GM23338 (cell line): ENCODE results near the gene ACAT2. TPM values are rescaled to one million over a fixed set of nuclear protein-coding genes. Genes with fewer than 3 reads are reported as not detected.
"Not testable (repeated sequence)": the region's sequence is repeated elsewhere in the genome, so short reads cannot be mapped to it uniquely, and the experiment has no call there.

ENCODE experiments used
- ATAC-seq: fragments of 200-7000 bp; cut with Tn5 transposase; 3 replicates; pipeline ENCODE4 v1.9.1; 2020
- DNase-seq: peaks from one replicate; pipeline ENCODE4 v3.0.0-alpha.2; 2015; ENCODE audit warnings: low spot score
- H2AFZ ChIP-seq: fragments of 200-600 bp; sonication (generic); 2 replicates; pipeline ENCODE4 v1.8.0; 2016; ENCODE audit warnings: antibody characterized with exemption, mild to moderate bottlenecking, moderate library complexity
- H3F3A ChIP-seq: fragments of 200-600 bp; sonication (generic); replicated peaks from 2 replicates; pipeline ENCODE4 v1.8.0; 2017; ENCODE audit warnings: antibody characterized with exemption, mixed run types, low read depth
- H3K27ac ChIP-seq: fragments of 200-600 bp; sonication (generic); 2 replicates; pipeline ENCODE4 v1.6.1; 2016; ENCODE audit warnings: low read depth
- H3K27me3 ChIP-seq: fragments of 200-600 bp; sonication (generic); 2 replicates; pipeline ENCODE4 v1.8.0; 2016; ENCODE audit warnings: mild to moderate bottlenecking, mixed run types, moderate library complexity; ENCODE audit not compliant: insufficient read depth
- H3K36me3 ChIP-seq: fragments of 200-600 bp; sonication (generic); 2 replicates; pipeline ENCODE4 v1.8.0; 2016; ENCODE audit warnings: mild to moderate bottlenecking; ENCODE audit not compliant: insufficient read depth
- H3K4me1 ChIP-seq: fragments of 200-600 bp; sonication (generic); 2 replicates; pipeline ENCODE4 v1.8.0; 2016; ENCODE audit warnings: mild to moderate bottlenecking, moderate library complexity; ENCODE audit not compliant: insufficient read depth
- H3K4me2 ChIP-seq: fragments of 200-600 bp; sonication (generic); 2 replicates; pipeline ENCODE4 v1.7.1; 2017; ENCODE audit warnings: mixed run types
- H3K4me3 ChIP-seq: fragments of 200-600 bp; sonication (generic); 2 replicates; pipeline ENCODE4 v1.6.1; 2016; ENCODE audit warnings: mixed run types
- H3K79me2 ChIP-seq: fragments of 200-600 bp; sonication (generic); replicated peaks from 2 replicates; pipeline ENCODE4 v1.8.0; 2017; ENCODE audit warnings: mild to moderate bottlenecking; ENCODE audit not compliant: insufficient read depth
- H3K9me2 ChIP-seq: fragments of 200-600 bp; sonication (generic); 2 replicates; pipeline ENCODE4 v1.8.0; 2017; ENCODE audit not compliant: insufficient read depth
- H4K20me1 ChIP-seq: fragments of 200-600 bp; sonication (generic); replicated peaks from 2 replicates; pipeline ENCODE4 v1.8.0; 2017; ENCODE audit warnings: mild to moderate bottlenecking; ENCODE audit not compliant: insufficient read depth
- H3K27ac Mint-ChIP-seq: 2 replicates; pipeline ENCODE4 v1.8.0; 2020; ENCODE audit warnings: inconsistent platforms, mild to moderate bottlenecking, moderate library complexity, mixed read lengths
- H3K27me3 Mint-ChIP-seq: 3 replicates; pipeline ENCODE4 v1.8.0; 2022; ENCODE audit warnings: low read depth, mild to moderate bottlenecking, moderate library complexity, mixed read lengths, inconsistent platforms; ENCODE audit not compliant: insufficient read depth, poor library complexity
- H3K36me3 Mint-ChIP-seq: 3 replicates; pipeline ENCODE4 v1.8.0; 2021; ENCODE audit warnings: low read depth, mild to moderate bottlenecking, inconsistent platforms, moderate library complexity, mixed read lengths
- H3K4me1 Mint-ChIP-seq: 3 replicates; pipeline ENCODE4 v1.8.0; 2020; ENCODE audit warnings: mild to moderate bottlenecking, inconsistent platforms, mixed read lengths
- H3K4me3 Mint-ChIP-seq: 3 replicates; pipeline ENCODE4 v1.8.0; 2021; ENCODE audit warnings: moderate library complexity, mild to moderate bottlenecking, inconsistent platforms, mixed read lengths
- H3K9me3 Mint-ChIP-seq: 3 replicates; pipeline ENCODE4 v1.8.0; 2020; ENCODE audit warnings: moderate library complexity, mild to moderate bottlenecking, inconsistent platforms, mixed read lengths
- CREB1 ChIP-seq: fragments of 250-450 bp; sonication (Bioruptor Pico); IDR thresholded peaks from 2 replicates; pipeline ENCODE4 v1.5.0; 2020; ENCODE audit warnings: low read depth, mild to moderate bottlenecking, moderate library complexity
- ETS1 ChIP-seq: IDR thresholded peaks from 2 replicates; pipeline ENCODE4 v1.6.1; 2016; ENCODE audit warnings: antibody characterized with exemption
- EZH2 ChIP-seq: fragments of 200-600 bp; sonication (generic); IDR thresholded peaks from one replicate; pipeline ENCODE4 v1.8.0; 2017; ENCODE audit warnings: antibody characterized with exemption, mild to moderate bottlenecking, low read depth; ENCODE audit not compliant: unreplicated experiment
- JUNB ChIP-seq: IDR thresholded peaks from one replicate; pipeline ENCODE4 v1.6.1; 2016; ENCODE audit warnings: antibody characterized with exemption; ENCODE audit not compliant: unreplicated experiment
- NANOG ChIP-seq: IDR thresholded peaks from 2 replicates; pipeline ENCODE4 v1.6.1; 2016; ENCODE audit warnings: antibody characterized with exemption, borderline replicate concordance
- REST ChIP-seq: IDR thresholded peaks from one replicate; pipeline ENCODE4 v1.6.1; 2018; ENCODE audit warnings: antibody characterized with exemption; ENCODE audit not compliant: unreplicated experiment
- STAT1 ChIP-seq: IDR thresholded peaks from one replicate; pipeline ENCODE4 v1.6.1; 2016; ENCODE audit warnings: antibody characterized with exemption; ENCODE audit not compliant: unreplicated experiment
- ZNF114 ChIP-seq: fragments of 250-450 bp; sonication (Bioruptor Pico); IDR thresholded peaks from 2 replicates; pipeline ENCODE4 v1.5.0; 2020; ENCODE audit warnings: mild to moderate bottlenecking, moderate library complexity
- ZNF331 ChIP-seq: fragments of 250-450 bp; sonication (Bioruptor Pico); IDR thresholded peaks from 2 replicates; pipeline ENCODE4 v1.5.0; 2020; ENCODE audit warnings: low read depth, mild to moderate bottlenecking, moderate library complexity
- polyA plus RNA-seq: library from polyadenylated mRNA; unstranded; fragments of >200 nt; fragmentation: Nextera tagmentation; extraction: Ambion mirVana; gene quantifications from 2 replicates; pipeline ENCODE4 v1.2.1, GENCODE V29; 2016
- total RNA-seq: library from RNA; depleted of rRNA; stranded (reverse); fragments of >200 nt; shearing (Covaris generic); gene quantifications from 2 replicates; pipeline ENCODE4 v1.2.3, GENCODE V29; 2014
- TF ChIP-seq, protein P1 (sequence below), 2 experiments: fragments of 200-600 bp in 1 of 2; sonication (generic) in 1 of 2; conservative IDR thresholded peaks; 2 replicates each; pipeline versions ENCODE4 v1.5.1 to v1.6.1; 2016 to 2017; ENCODE audit warnings: antibody characterized with exemption in 2 of 2, low read depth in 2 of 2, mild to moderate bottlenecking in 2 of 2, moderate library complexity in 1 of 2

Gene ACAT2
- total and polyA plus RNA-seq, 2 experiments from 2014 or later, result 108 to 151 TPM

GRCh38 chr6:159724778-159725177, 37.1 kb upstream of the ACAT2 start (continued):
- TF ChIP-seq, protein P1, sequence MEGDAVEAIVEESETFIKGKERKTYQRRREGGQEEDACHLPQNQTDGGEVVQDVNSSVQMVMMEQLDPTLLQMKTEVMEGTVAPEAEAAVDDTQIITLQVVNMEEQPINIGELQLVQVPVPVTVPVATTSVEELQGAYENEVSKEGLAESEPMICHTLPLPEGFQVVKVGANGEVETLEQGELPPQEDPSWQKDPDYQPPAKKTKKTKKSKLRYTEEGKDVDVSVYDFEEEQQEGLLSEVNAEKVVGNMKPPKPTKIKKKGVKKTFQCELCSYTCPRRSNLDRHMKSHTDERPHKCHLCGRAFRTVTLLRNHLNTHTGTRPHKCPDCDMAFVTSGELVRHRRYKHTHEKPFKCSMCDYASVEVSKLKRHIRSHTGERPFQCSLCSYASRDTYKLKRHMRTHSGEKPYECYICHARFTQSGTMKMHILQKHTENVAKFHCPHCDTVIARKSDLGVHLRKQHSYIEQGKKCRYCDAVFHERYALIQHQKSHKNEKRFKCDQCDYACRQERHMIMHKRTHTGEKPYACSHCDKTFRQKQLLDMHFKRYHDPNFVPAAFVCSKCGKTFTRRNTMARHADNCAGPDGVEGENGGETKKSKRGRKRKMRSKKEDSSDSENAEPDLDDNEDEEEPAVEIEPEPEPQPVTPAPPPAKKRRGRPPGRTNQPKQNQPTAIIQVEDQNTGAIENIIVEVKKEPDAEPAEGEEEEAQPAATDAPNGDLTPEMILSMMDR (conservative IDR thresholded peaks at IDR 0.05; ENCODE audit: low read depth in 2 of 2), result no peak
- TF ChIP-seq ZNF114 (CRISPR knock-in tag), result no peak
- TF ChIP-seq JUNB, result no peak

DNA sequence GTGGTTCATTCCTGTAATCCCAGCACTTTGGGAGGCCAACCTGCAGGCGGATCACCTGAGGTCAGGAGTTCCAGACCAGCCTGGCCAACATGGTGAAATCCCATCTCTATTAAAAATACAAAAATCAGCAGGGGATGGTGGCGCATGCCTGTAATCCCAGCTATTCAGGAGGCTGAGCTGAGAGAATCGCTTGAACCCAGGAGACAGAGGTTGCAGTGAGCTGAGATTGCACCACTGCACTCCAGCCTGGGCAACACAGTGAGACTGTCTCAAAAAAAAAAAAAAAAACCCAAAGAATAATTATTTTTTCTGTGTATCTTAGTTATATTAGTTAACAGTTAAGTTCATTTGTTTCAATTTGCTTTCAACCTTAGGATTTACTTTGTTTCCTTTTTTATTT, 36.6 kb upstream of the ACAT2 start:
- Mint-ChIP-seq H3K36me3 (peaks cover 32% of the 10 kb centered on the region; the same call in 2 of the 3 replicates), H3K4me3 (peak overlapping the region; percentile 99), H3K27me3 (peaks cover 13% of the 10 kb centered on the region), H3K4me1 (peaks cover 11% of the 10 kb centered on the region)
- not testable (repeated sequence) for ATAC-seq, H3K9me2 ChIP-seq, DNase-seq, H2AFZ ChIP-seq, H3K4me3 ChIP-seq, H3K9me3 Mint-ChIP-seq, H3F3A ChIP-seq, H3K36me3 ChIP-seq, H3K27ac Mint-ChIP-seq, H3K27me3 ChIP-seq, H3K27ac ChIP-seq
- Histone ChIP-seq H4K20me1 (peaks cover 24% of the 10 kb centered on the region), H3K4me1 (peaks cover 19% of the 10 kb centered on the region), H3K79me2 (peaks cover 81% of the 10 kb centered on the region), H3K4me2 (peak overlapping the region; percentile 81; the same call in 1 of the 2 replicates)

DNA sequence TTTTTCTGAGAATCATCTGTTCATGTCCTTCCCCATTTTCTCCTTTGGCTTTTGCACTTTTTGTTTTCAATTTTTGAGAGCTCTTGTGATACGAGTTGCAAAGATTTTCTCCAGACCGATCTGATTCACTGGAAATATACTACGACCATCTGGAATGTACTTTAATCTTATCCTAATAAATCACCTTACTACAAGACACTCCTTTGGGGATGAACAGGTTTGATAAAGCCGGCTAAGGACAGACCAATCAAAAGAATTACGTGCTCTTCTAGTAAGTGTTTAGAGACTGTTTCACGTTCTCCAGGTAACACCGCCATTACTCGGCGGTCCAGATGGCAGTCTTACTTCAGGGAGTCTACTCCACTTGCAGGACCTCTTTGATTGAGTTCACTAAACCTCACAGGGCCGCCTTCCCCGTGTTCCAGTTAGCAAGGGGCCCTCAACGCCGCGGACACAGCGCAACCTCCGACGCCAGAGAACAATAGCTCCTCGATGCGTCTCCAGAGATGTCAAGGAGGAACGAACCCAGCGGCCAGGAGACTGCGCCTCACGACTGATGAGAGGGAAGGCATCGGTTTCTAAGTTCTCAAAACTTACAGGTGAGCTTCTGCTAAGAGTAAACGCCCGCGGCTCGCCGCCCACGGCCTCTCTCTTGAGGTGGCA, 35.5 kb upstream of the ACAT2 start:
- peak overlapping the region; percentile 98 for H3K27ac ChIP-seq
- H3K4me1 ChIP-seq, result peaks cover 19% of the 10 kb centered on the region
- peak; percentile 49 for ATAC-seq
- no peaks in the 10 kb centered on the region for H3K9me2 ChIP-seq
- no peaks in the 10 kb centered on the region for H3K27me3 ChIP-seq
- H3K4me3 ChIP-seq, result peak overlapping the region; percentile 86
- peaks cover 38% of the 10 kb centered on the region; the same call in 2 of the 3 replicates for H3K36me3 Mint-ChIP-seq
- H3K27ac Mint-ChIP-seq, result peak overlapping the region; percentile 99
- H3F3A ChIP-seq, result 0 out of 2 replicates have a peak, but pooled peaks cover 3% of the 10 kb centered on the region
- H4K20me1 ChIP-seq, result peaks cover 34% of the 10 kb centered on the region
- H3K4me2 ChIP-seq, result peak overlapping the region; percentile 81
- H3K79me2 ChIP-seq, result peaks cover 87% of the 10 kb centered on the region
- peaks cover 17% of the 10 kb centered on the region for H3K4me1 Mint-ChIP-seq
- no peak for DNase-seq
- H2AFZ ChIP-seq, result no peak overlapping the region
- H3K9me3 Mint-ChIP-seq, result no peaks in the 10 kb centered on the region
- H3K4me3 Mint-ChIP-seq, result peak overlapping the region; percentile 99
- peaks cover 13% of the 10 kb centered on the region for H3K27me3 Mint-ChIP-seq
- H3K36me3 ChIP-seq, result no peaks in the 10 kb centered on the region
- TF ChIP-seq NANOG (no peak), ETS1 (no peak), STAT1 (no peak), CREB1 (no peak), JUNB (no peak), EZH2 (no peak), ZNF331 (CRISPR knock-in tag) (no peak), REST (no peak), ZNF114 (CRISPR knock-in tag) (no peak)
- TF ChIP-seq, protein P1 (conservative IDR thresholded peaks at IDR 0.05; ENCODE audit: low read depth in 2 of 2), result no peak
